H1 (cell line): ENCODE data around the gene VWA7.

Experiments
- BRCA1 ChIP-seq: IDR thresholded peaks from 2 replicates; pipeline ENCODE4 v1.6.1; 2012; ENCODE audit warnings: low read depth, low read length, improper control_type of control experiment
- CTCF ChIP-seq, 3 experiments: IDR thresholded peaks; 1 replicate in 2 of 3; 2 replicates in 1 of 3; pipeline versions ENCODE4 v1.5.1 to v1.6.1; 2011; ENCODE audit warnings: low read length in 3 of 3, mild to moderate bottlenecking in 3 of 3, inconsistent platforms in 2 of 3, low read depth in 1 of 3, moderate library complexity in 1 of 3; ENCODE audit not compliant: insufficient read depth in 1 of 3; ENCODE audit errors: control extremely low read depth in 1 of 3
- JUN ChIP-seq: IDR thresholded peaks from 2 replicates; pipeline ENCODE4 v1.6.1; 2011; ENCODE audit warnings: low read depth, mild to moderate bottlenecking, improper control_type of control experiment, low read length
- KDM5A ChIP-seq: fragments of 200-600 bp; IDR thresholded peaks from 2 replicates; pipeline ENCODE4 v1.7.1; 2012; ENCODE audit warnings: mild to moderate bottlenecking, low read length, inconsistent platforms, mixed read lengths
- POLR2A ChIP-seq, 2 experiments: IDR thresholded peaks; 1 replicate in 1 of 2; 2 replicates in 1 of 2; pipeline ENCODE4 v1.6.1; 2011; ENCODE audit warnings: low read depth in 2 of 2, low read length in 2 of 2, mild to moderate bottlenecking in 2 of 2; ENCODE audit errors: control extremely low read depth in 1 of 2
- RAD21 ChIP-seq, 2 experiments: IDR thresholded peaks in 1 of 2; conservative IDR thresholded peaks in 1 of 2; 2 replicates each; pipeline ENCODE4 v1.6.1; 2011; ENCODE audit warnings: low read depth in 2 of 2, low read length in 2 of 2, improper control_type of control experiment in 1 of 2, inconsistent platforms in 1 of 2, mild to moderate bottlenecking in 1 of 2, moderate library complexity in 1 of 2
- RBBP5 ChIP-seq: IDR thresholded peaks from 2 replicates; pipeline ENCODE4 v1.7.1; 2012; ENCODE audit warnings: low read depth, mild to moderate bottlenecking, inconsistent platforms, low read length, moderate library complexity, borderline replicate concordance
- RFX5 ChIP-seq: IDR thresholded peaks from 2 replicates; pipeline ENCODE4 v1.6.1; 2011; ENCODE audit warnings: low read depth, low read length, improper control_type of control experiment, borderline replicate concordance
- SIN3A ChIP-seq, 2 experiments: IDR thresholded peaks in 1 of 2; conservative IDR thresholded peaks in 1 of 2; 2 replicates each; pipeline ENCODE4 v1.6.1; 2011 to 2012; ENCODE audit warnings: low read length in 2 of 2, improper control_type of control experiment in 1 of 2, low read depth in 1 of 2, mild to moderate bottlenecking in 1 of 2
- SP2 ChIP-seq: IDR thresholded peaks from 2 replicates; pipeline ENCODE4 v1.6.1; 2012; ENCODE audit warnings: mild to moderate bottlenecking, low read length, inconsistent platforms
- TEAD4 ChIP-seq: IDR thresholded peaks from 2 replicates; pipeline ENCODE4 v1.6.1; 2012; ENCODE audit warnings: low read depth, low read length, inconsistent platforms, mixed read lengths

- TF ChIP-seq CTCF (IDR thresholded peaks at IDR 0.05; ENCODE audit: control extremely low read depth in 1 of 3, insufficient read depth in 1 of 3, low read depth in 1 of 3, low read length in 3 of 3), result no peak
- no peak for TF ChIP-seq KDM5A
- no peak for TF ChIP-seq POLR2A (IDR thresholded peaks at IDR 0.05; ENCODE audit: control extremely low read depth in 1 of 2, low read depth in 2 of 2, low read length in 2 of 2)
- no peak for TF ChIP-seq BRCA1
- no peak for TF ChIP-seq SP2
- TF ChIP-seq RAD21 (IDR thresholded peaks at IDR 0.05 in 1 of 2, conservative IDR thresholded peaks at IDR 0.05 in 1 of 2; ENCODE audit: low read depth in 2 of 2, low read length in 2 of 2), result no peak
- TF ChIP-seq TEAD4, result no peak
- TF ChIP-seq RFX5, result no peak
- TF ChIP-seq RBBP5, result no peak
- TF ChIP-seq SIN3A (conservative IDR thresholded peaks at IDR 0.05 in 1 of 2, IDR thresholded peaks at IDR 0.05 in 1 of 2; ENCODE audit: low read depth in 1 of 2, low read length in 2 of 2), result no peak
- TF ChIP-seq JUN, result no peak
These were observed 40.3 kb downstream of the VWA7 start for GRCh38 chr6:31736768-31737314.
